HG02840 (cell line): ENCODE data around the gene TRUB2.

ENCODE experiments used
- ATAC-seq: cut with Tn5 transposase; IDR thresholded peaks from one replicate; pipeline ENCODE4 v1.9.1; 2021; ENCODE audit warnings: mild to moderate bottlenecking, moderate library complexity, moderate number of reproducible peaks; ENCODE audit not compliant: unreplicated experiment, low FRiP score

Gene TRUB2

GRCh38 chr9:128275198-128276007, 46.8 kb downstream of the TRUB2 start, which contains the start of gene GOLGA2:
GOLGA2 (minus strand) TSS chr9:128276007; CDS start chr9:128275976, 31 bp downstream.
- ATAC-seq, result peak; percentile 48

DNA sequence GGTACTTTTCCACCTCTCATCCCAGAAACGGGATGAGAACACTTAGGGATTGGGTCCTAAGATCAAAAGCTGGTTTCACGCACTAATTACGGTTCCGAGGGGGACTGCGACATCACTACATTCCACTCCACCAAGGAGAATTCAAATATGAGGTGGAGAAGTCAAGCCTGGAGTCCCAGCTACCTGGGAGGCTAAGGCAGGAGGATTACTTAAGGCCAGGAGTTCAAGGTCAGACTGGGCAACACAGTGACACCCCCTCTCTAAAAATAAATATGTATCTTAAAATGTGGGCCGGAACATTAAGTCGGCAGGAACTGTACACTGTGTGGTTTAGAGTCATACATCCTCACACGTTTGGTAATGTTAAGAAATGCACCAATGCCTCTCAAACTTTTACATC, 48.0 kb downstream of the TRUB2 start:
- ATAC-seq, result no peak

DNA sequence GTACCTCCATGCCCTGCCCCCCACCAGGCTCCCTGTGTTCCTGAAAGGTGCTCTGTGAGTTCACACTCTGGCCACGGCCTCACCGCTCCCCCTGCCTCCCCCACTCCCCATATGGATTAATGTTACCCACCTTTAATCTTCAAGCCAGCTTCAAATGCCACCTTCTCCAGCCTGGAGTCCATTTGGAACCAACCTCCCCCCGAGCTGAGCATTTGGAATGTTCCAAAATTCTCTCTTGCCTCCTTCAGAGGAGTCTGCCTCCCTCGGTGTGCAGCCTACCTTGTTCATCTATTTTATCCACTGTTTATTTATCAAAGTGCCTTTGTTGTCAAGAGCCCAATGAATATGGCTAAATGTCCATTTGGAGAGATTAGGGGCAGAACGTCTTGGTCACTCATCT, 50.7 kb downstream of the TRUB2 start:
- no peak for ATAC-seq

DNA sequence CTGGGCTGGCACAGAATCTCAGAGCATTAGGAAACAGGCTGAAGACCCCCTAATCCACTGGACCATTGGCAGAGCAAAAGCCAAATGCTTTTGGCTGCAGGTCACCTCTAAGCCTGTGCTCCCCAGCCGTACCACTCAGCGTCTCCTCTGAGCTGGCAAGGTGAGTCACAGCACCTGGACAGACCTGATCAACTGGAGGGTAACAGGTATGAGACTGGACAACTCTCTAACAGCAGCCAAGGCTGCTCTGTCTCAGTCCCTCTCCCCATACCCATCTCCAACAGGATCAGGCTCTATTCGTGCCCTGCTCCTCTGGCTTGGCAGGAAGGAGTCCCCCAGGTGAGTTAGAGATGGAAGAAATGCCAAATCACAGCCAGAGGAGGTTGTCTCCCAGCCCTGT, 51.1 kb downstream of the TRUB2 start:
- no peak for ATAC-seq

- no peak for ATAC-seq
Measured at GRCh38 chr9:128266868-128267590, 55.2 kb downstream of the TRUB2 start.

- ATAC-seq, result no peak
Measured at GRCh38 chr9:128265348-128265847, 56.8 kb downstream of the TRUB2 start.

- ATAC-seq, result no peak
Measured at GRCh38 chr9:128262687-128263086, 59.6 kb downstream of the TRUB2 start.

DNA sequence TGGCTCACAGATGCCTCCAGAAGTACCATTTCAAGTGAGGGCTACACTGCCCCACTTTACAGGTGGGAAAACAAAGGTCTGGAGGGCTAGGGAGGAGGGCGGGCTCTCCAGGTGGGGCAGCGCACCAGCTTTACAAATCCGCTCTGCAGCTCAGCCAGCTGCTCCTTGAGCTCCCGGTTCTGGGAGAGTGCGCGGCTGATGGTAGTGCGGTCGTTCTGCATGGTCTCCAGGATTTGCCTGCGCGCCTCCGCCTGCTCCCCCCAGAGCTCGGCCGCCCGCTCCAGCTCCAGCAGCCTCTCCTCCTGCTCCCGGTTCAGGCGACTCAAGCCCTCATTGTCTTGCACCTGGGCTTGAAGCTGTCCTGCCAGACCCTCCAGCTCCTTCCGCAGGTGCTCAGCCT, 61.9 kb downstream of the TRUB2 start:
- no peak for ATAC-seq

DNA sequence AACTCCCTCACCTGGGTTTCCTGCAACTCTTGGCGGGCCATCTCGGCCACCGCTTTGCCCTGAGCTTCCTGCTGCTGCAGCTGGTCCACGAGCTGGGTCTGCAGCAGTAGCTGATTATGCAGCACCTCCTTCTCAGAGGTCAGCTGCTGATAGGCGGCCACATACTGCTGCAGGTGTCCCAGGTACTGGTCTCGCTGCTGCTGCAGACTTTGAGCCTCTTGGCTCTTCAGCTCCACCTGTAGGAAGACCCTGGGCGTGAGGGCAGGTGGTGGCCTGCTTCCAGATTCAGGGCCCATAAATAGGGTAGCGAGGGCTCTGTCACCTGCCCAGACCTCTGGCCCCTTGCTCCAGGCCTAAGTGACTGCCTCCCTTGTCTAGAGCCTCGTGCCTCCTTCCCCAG, 63.1 kb downstream of the TRUB2 start:
- no peak for ATAC-seq

GRCh38 chr9:128258326-128258725, 63.9 kb downstream of the TRUB2 start:
- ATAC-seq, result no peak

DNA sequence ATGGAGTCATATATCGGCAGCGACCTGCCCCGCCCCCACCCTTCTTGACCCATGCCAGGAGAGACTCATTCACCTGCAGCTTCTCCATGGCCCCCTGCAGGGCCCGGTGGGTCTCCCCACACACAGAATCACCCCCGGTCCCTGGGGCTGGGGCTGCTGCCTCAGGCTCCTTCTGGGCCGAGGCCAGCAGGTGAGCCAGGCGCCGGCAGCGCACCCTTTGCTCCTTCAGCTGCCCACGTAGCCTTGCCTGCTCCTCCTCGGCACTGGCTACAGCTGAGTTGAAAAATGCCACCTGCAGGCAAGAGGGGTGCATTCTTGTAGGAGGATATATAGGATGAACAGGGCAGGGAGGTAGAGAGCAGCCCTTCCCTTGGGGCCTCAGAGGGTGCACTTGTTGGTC, 64.3 kb downstream of the TRUB2 start:
- ATAC-seq, result no peak

DNA sequence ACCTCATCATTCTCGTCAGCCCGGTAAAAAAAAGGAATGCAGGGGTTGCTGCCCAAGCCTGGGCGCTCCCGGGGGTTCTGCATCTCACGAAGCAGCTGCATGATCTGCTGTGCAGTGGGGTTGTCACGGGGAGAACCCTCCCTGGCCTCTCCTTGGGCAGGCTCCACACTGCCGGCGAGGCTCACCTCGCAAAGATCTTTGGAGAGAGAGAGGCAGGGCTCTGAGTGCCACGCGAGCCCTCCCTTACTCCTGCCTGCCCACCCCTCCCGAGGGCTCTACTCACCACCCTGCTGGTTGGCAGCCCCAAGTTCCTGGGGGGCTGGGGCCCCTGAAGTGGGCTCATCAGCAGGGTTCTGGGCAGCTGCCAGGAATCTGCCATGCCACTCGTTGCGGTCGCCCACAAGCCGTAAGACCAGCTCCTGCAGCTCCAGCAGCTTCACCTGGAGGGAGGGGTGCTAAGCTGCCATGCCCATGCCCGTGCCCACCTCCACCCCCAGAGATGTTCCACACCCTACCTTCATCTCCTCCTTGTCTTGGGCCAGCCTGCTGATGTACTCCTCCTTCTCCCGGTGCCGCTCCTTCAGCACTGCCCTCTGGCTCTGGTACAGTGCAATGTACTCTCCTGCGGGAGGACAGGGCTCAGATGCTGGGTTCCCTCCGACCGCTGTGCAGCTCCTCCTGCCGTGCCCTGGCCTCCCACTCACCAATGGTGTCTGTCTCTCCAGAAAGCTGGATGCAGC, 65.0 kb downstream of the TRUB2 start:
- no peak for ATAC-seq
